Measurements from ENCODE around the gene C1QL1.
A peak's percentile ranks its signal among the peaks of the same experiment; 100 is the strongest.

Gene C1QL1

GRCh38 chr17:44965481-44966234 is 2.4 kb downstream of the C1QL1 start:
- WGBS (ENCODE audit: extremely low coverage, insufficient coverage, low lambda C conversion rate), result no CpG with 5 or more reads among the region's 5 CpGs
- Histone ChIP-seq H4K5ac (ENCODE audit: low read length) (no peak overlapping the region), H3K56ac (ENCODE audit: low read length) (no peak overlapping the region), H4K8ac (ENCODE audit: low read depth, low read length) (no peak overlapping the region), H3K23ac (ENCODE audit: low read length) (no peak overlapping the region), H3K4me2 (ENCODE audit: low read length) (no peak overlapping the region), H3K4ac (ENCODE audit: low read depth, low read length) (no peak overlapping the region), H3K79me2 (ENCODE audit: control insufficient read depth, insufficient read depth, low read length) (no peaks in the 10 kb centered on the region), H2BK120ac (ENCODE audit: low read depth, low read length) (no peak overlapping the region), H2BK5ac (ENCODE audit: low read length) (no peak overlapping the region), H3K18ac (ENCODE audit: low read length) (no peak overlapping the region), H3K27ac (ENCODE audit: low read depth, low read length) (no peak overlapping the region), H2BK15ac (replicated peaks; ENCODE audit: low read depth) (no peak overlapping the region), H3K36me3 (ENCODE audit: control insufficient read depth, insufficient read depth, low read length) (no peaks in the 10 kb centered on the region), H3K4me1 (ENCODE audit: control insufficient read depth, low read depth, low read length) (peaks cover 10% of the 10 kb centered on the region), H3K4me3 (ENCODE audit: low read length) (no peak overlapping the region), H2AK5ac (ENCODE audit: low read length) (no peak overlapping the region), H3K9ac (ENCODE audit: low read length) (no peak overlapping the region), H3K79me1 (ENCODE audit: low read length) (no peaks in the 10 kb centered on the region), H3K27me3 (ENCODE audit: insufficient read depth, low read length, poor library complexity) (peaks cover 27% of the 10 kb centered on the region)
- DNase-seq, result no peak

GRCh38 chr17:44961921-44962350 is 6.2 kb downstream of the C1QL1 start:
- Histone ChIP-seq H3K4me1 (ENCODE audit: control insufficient read depth, low read depth, low read length) (peaks cover 2% of the 10 kb centered on the region), H3K27ac (ENCODE audit: low read depth, low read length) (no peak overlapping the region), H3K9ac (ENCODE audit: low read length) (no peak overlapping the region), H3K4me2 (ENCODE audit: low read length) (no peak overlapping the region), H3K4me3 (ENCODE audit: low read length) (no peak overlapping the region), H3K79me2 (ENCODE audit: control insufficient read depth, insufficient read depth, low read length) (no peaks in the 10 kb centered on the region), H3K18ac (ENCODE audit: low read length) (no peak overlapping the region), H2BK120ac (ENCODE audit: low read depth, low read length) (no peak overlapping the region), H4K8ac (ENCODE audit: low read depth, low read length) (no peak overlapping the region), H3K79me1 (ENCODE audit: low read length) (no peaks in the 10 kb centered on the region), H2BK5ac (ENCODE audit: low read length) (no peak overlapping the region), H3K23ac (ENCODE audit: low read length) (no peak overlapping the region), H3K36me3 (ENCODE audit: control insufficient read depth, insufficient read depth, low read length) (no peaks in the 10 kb centered on the region), H2BK15ac (replicated peaks; ENCODE audit: low read depth) (no peak overlapping the region), H3K27me3 (ENCODE audit: insufficient read depth, low read length, poor library complexity) (peaks cover 15% of the 10 kb centered on the region), H2AK5ac (ENCODE audit: low read length) (no peak overlapping the region), H3K56ac (ENCODE audit: low read length) (peak overlapping the region; percentile 50), H4K5ac (ENCODE audit: low read length) (no peak overlapping the region), H3K4ac (ENCODE audit: low read depth, low read length) (no peak overlapping the region)
- WGBS (ENCODE audit: extremely low coverage, insufficient coverage, low lambda C conversion rate), result no CpG with 5 or more reads among the region's 7 CpGs
- peak; percentile 77 for DNase-seq

- Histone ChIP-seq H2BK5ac (ENCODE audit: low read length) (no peak overlapping the region), H3K4me1 (ENCODE audit: control insufficient read depth, low read depth, low read length) (no peaks in the 10 kb centered on the region), H3K27me3 (ENCODE audit: insufficient read depth, low read length, poor library complexity) (peaks cover 4% of the 10 kb centered on the region), H3K79me2 (ENCODE audit: control insufficient read depth, insufficient read depth, low read length) (no peaks in the 10 kb centered on the region), H3K9ac (ENCODE audit: low read length) (no peak overlapping the region), H3K23ac (ENCODE audit: low read length) (no peak overlapping the region), H3K18ac (ENCODE audit: low read length) (no peak overlapping the region), H4K5ac (ENCODE audit: low read length) (no peak overlapping the region), H3K4me3 (ENCODE audit: low read length) (no peak overlapping the region), H2AK5ac (ENCODE audit: low read length) (no peak overlapping the region), H3K27ac (ENCODE audit: low read depth, low read length) (no peak overlapping the region), H3K56ac (ENCODE audit: low read length) (no peak overlapping the region), H2BK15ac (replicated peaks; ENCODE audit: low read depth) (no peak overlapping the region), H3K4me2 (ENCODE audit: low read length) (no peak overlapping the region), H2BK120ac (ENCODE audit: low read depth, low read length) (no peak overlapping the region), H4K8ac (ENCODE audit: low read depth, low read length) (no peak overlapping the region), H3K4ac (ENCODE audit: low read depth, low read length) (no peak overlapping the region), H3K79me1 (ENCODE audit: low read length) (no peaks in the 10 kb centered on the region), H3K36me3 (ENCODE audit: control insufficient read depth, insufficient read depth, low read length) (no peaks in the 10 kb centered on the region)
- no peak for DNase-seq
- whole genome bisulfite sequencing (ENCODE audit: extremely low coverage, insufficient coverage, low lambda C conversion rate), result no CpG with 5 or more reads among the region's 2 CpGs
Measured at GRCh38 chr17:44960691-44961090, 7.4 kb downstream of the C1QL1 start.

- H3K27me3 ChIP-seq (ENCODE audit: insufficient read depth, low read length, poor library complexity), result no peaks in the 10 kb centered on the region
- no peaks in the 10 kb centered on the region for H3K79me1 ChIP-seq (ENCODE audit: low read length)
- H4K5ac ChIP-seq (ENCODE audit: low read length), result no peak overlapping the region
- no peaks in the 10 kb centered on the region for H3K36me3 ChIP-seq (ENCODE audit: control insufficient read depth, insufficient read depth, low read length)
- H3K56ac ChIP-seq (ENCODE audit: low read length), result peak overlapping the region; percentile 68
- no CpG with 5 or more reads among the region's 56 CpGs for WGBS (ENCODE audit: extremely low coverage, insufficient coverage, low lambda C conversion rate)
- no peaks in the 10 kb centered on the region for H3K4me1 ChIP-seq (ENCODE audit: control insufficient read depth, low read depth, low read length)
- no peak overlapping the region for H3K4ac ChIP-seq (ENCODE audit: low read depth, low read length)
- no peak overlapping the region for H3K27ac ChIP-seq (ENCODE audit: low read depth, low read length)
- no peak overlapping the region for H4K8ac ChIP-seq (ENCODE audit: low read depth, low read length)
- H2BK5ac ChIP-seq (ENCODE audit: low read length), result no peak overlapping the region
- no peak overlapping the region for H3K23ac ChIP-seq (ENCODE audit: low read length)
- H3K18ac ChIP-seq (ENCODE audit: low read length), result no peak overlapping the region
- no peak for DNase-seq
- H2BK120ac ChIP-seq (ENCODE audit: low read depth, low read length), result no peak overlapping the region
- H3K79me2 ChIP-seq (ENCODE audit: control insufficient read depth, insufficient read depth, low read length), result no peaks in the 10 kb centered on the region
- no peak overlapping the region for H2AK5ac ChIP-seq (ENCODE audit: low read length)
- H3K4me2 ChIP-seq (ENCODE audit: low read length), result peak overlapping the region; percentile 43
- H3K4me3 ChIP-seq (ENCODE audit: low read length), result no peak overlapping the region
- no peak overlapping the region for H2BK15ac ChIP-seq (replicated peaks; ENCODE audit: low read depth)
- H3K9ac ChIP-seq (ENCODE audit: low read length), result peak overlapping the region; percentile 28
Measured at GRCh38 chr17:44959821-44960531, 8.1 kb downstream of the C1QL1 start.

- Histone ChIP-seq H2BK15ac (replicated peaks; ENCODE audit: low read depth) (no peak overlapping the region), H3K4ac (ENCODE audit: low read depth, low read length) (no peak overlapping the region), H4K8ac (ENCODE audit: low read depth, low read length) (no peak overlapping the region), H3K4me3 (ENCODE audit: low read length) (no peak overlapping the region), H2BK5ac (ENCODE audit: low read length) (no peak overlapping the region), H3K27me3 (ENCODE audit: insufficient read depth, low read length, poor library complexity) (no peaks in the 10 kb centered on the region), H3K36me3 (ENCODE audit: control insufficient read depth, insufficient read depth, low read length) (no peaks in the 10 kb centered on the region), H3K4me1 (ENCODE audit: control insufficient read depth, low read depth, low read length) (no peaks in the 10 kb centered on the region), H3K79me2 (ENCODE audit: control insufficient read depth, insufficient read depth, low read length) (no peaks in the 10 kb centered on the region), H4K5ac (ENCODE audit: low read length) (no peak overlapping the region), H3K23ac (ENCODE audit: low read length) (no peak overlapping the region), H3K79me1 (ENCODE audit: low read length) (no peaks in the 10 kb centered on the region), H3K4me2 (ENCODE audit: low read length) (no peak overlapping the region), H3K18ac (ENCODE audit: low read length) (no peak overlapping the region), H3K9ac (ENCODE audit: low read length) (no peak overlapping the region), H3K56ac (ENCODE audit: low read length) (no peak overlapping the region), H2AK5ac (ENCODE audit: low read length) (no peak overlapping the region), H3K27ac (ENCODE audit: low read depth, low read length) (no peak overlapping the region), H2BK120ac (ENCODE audit: low read depth, low read length) (no peak overlapping the region)
- no CpG with 5 or more reads among the region's 8 CpGs for WGBS (ENCODE audit: extremely low coverage, insufficient coverage, low lambda C conversion rate)
- DNase-seq, result no peak
Measured at GRCh38 chr17:44956998-44957981, 10.8 kb downstream of the C1QL1 start.

Measured in mesendoderm (in vitro differentiated cells).